GM13977 (cell line): ENCODE results near the gene CABS1.

Source experiments
- DNase-seq: peaks from one replicate; pipeline ENCODE4 v3.0.0; 2012; ENCODE audit warnings: low spot score
- CTCF ChIP-seq: IDR thresholded peaks from 2 replicates; pipeline ENCODE4 v1.5.1; 2012; ENCODE audit warnings: mild to moderate bottlenecking, control low read depth; ENCODE audit not compliant: insufficient read depth; ENCODE audit errors: extremely low read depth, missing control alignments
- in situ Hi-C: fragments of 300-500 bp; cut with MboI; formaldehyde crosslinking; loops from one replicate; pipeline ENCODE4 v1.12.0; 2022; ENCODE audit warnings: low sequenced_read_pairs, low pct_unique_long_range_greater_than_20kb, mixed read lengths, inconsistent platforms; ENCODE audit not compliant: unreplicated experiment

Gene CABS1

GRCh38 chr4:70337886-70338420, 3.2 kb downstream of the CABS1 start:
- DNase-seq = no peak
- in situ Hi-C loops = no loop called here
- no peak for TF ChIP-seq CTCF

GRCh38 chr4:70356185-70356584, 21.4 kb downstream of the CABS1 start:
- TF ChIP-seq CTCF = no peak
- in situ Hi-C loops = no loop called here
- no peak for DNase-seq

GRCh38 chr4:70359115-70359661, 24.4 kb downstream of the CABS1 start:
- no peak for DNase-seq
- in situ Hi-C loops = no loop called here
- TF ChIP-seq CTCF = no peak

- TF ChIP-seq CTCF = no peak
- DNase-seq = no peak
- in situ Hi-C loops = no loop called here
Observed at GRCh38 chr4:70360460-70360859, 25.7 kb downstream of the CABS1 start, which contains the start of gene SMR3A. SMR3A (plus strand) TSS chr4:70360760; CDS start chr4:70362116, 1,356 bp downstream.

- no peak for TF ChIP-seq CTCF
- in situ Hi-C loops = no loop called here
- DNase-seq = no peak
Observed at GRCh38 chr4:70364002-70364401, 29.2 kb downstream of the CABS1 start.

GRCh38 chr4:70365479-70365878, 30.7 kb downstream of the CABS1 start:
- in situ Hi-C loops = no loop called here
- TF ChIP-seq CTCF = no peak
- no peak for DNase-seq
